HepG2 (cell line): ENCODE measurements around the gene MLLT10. TPM values are rescaled to one million over a fixed set of nuclear protein-coding genes. Genes with fewer than 3 reads are reported as not detected.

ENCODE experiments used
- AKNA ChIP-seq: sonication (generic); formaldehyde crosslinking; IDR thresholded peaks from 2 replicates; pipeline ENCODE4 v1.4.0; 2020; ENCODE audit warnings: missing genetic modification reagents, borderline replicate concordance
- ASH2L ChIP-seq: fragments of 300-600, 200-600 bp; sonication (generic); IDR thresholded peaks from 2 replicates; pipeline ENCODE4 v1.7.0; 2017; ENCODE audit warnings: low read depth, mild to moderate bottlenecking, moderate library complexity, mixed read lengths, low read length; ENCODE audit not compliant: insufficient read length
- ATF1 ChIP-seq: IDR thresholded peaks from 2 replicates; pipeline ENCODE4 v1.6.1; 2016; ENCODE audit warnings: mild to moderate bottlenecking, control low read depth
- DNMT1 ChIP-seq: sonication (generic); formaldehyde crosslinking; IDR thresholded peaks from 2 replicates; pipeline ENCODE4 v1.5.1; 2020; ENCODE audit warnings: mild to moderate bottlenecking, missing genetic modification reagents
- GABPA ChIP-seq, 2 experiments: IDR thresholded peaks; 2 replicates each; pipeline ENCODE4 v1.6.1; 2011 to 2016; ENCODE audit warnings: low read depth in 2 of 2, low read length in 1 of 2, missing biosample characterization in 1 of 2, missing genetic modification characterization in 1 of 2
- HES4 ChIP-seq: sonication (generic); formaldehyde crosslinking; IDR thresholded peaks from 2 replicates; pipeline ENCODE4 v1.9.0; 2021; ENCODE audit warnings: mild to moderate bottlenecking, missing genetic modification reagents, borderline replicate concordance
- HOXA9 ChIP-seq: sonication (generic); formaldehyde crosslinking; IDR thresholded peaks from 2 replicates; pipeline ENCODE4 v1.8.1; 2022; ENCODE audit warnings: missing genetic modification reagents, mild to moderate bottlenecking, moderate library complexity, borderline replicate concordance
- MAZ ChIP-seq, 2 experiments: sonication (generic) in 1 of 2; formaldehyde crosslinking in 1 of 2; IDR thresholded peaks; 2 replicates each; pipeline versions ENCODE4 v1.5.0 to v1.6.1; 2012 to 2020; ENCODE audit warnings: low read depth in 2 of 2, mild to moderate bottlenecking in 2 of 2, borderline replicate concordance in 1 of 2, improper control_type of control experiment in 1 of 2, low read length in 1 of 2, missing genetic modification reagents in 1 of 2, moderate library complexity in 1 of 2
- PHF21A ChIP-seq: sonication (generic); formaldehyde crosslinking; IDR thresholded peaks from 2 replicates; pipeline ENCODE4 v1.5.0; 2020; ENCODE audit warnings: mild to moderate bottlenecking, missing genetic modification reagents
- PRMT3 ChIP-seq: sonication (generic); formaldehyde crosslinking; IDR thresholded peaks from 2 replicates; pipeline ENCODE4 v1.8.1; 2022; ENCODE audit warnings: low read depth, mild to moderate bottlenecking, moderate library complexity, missing genetic modification reagents, borderline replicate concordance
- REPIN1 ChIP-seq: sonication (generic); formaldehyde crosslinking; IDR thresholded peaks from 2 replicates; pipeline ENCODE4 v1.8.0; 2022; ENCODE audit warnings: missing genetic modification reagents, low read depth, mild to moderate bottlenecking, borderline replicate concordance
- RFX1 ChIP-seq: fragments of 450-650 bp; IDR thresholded peaks from 2 replicates; pipeline ENCODE4 v1.6.1; 2017
- TBX2 ChIP-seq: sonication (generic); formaldehyde crosslinking; IDR thresholded peaks from 2 replicates; pipeline ENCODE4 v1.5.0; 2020; ENCODE audit warnings: missing genetic modification reagents, mild to moderate bottlenecking, borderline replicate concordance
- TEAD3 ChIP-seq: optimal IDR thresholded peaks from 2 replicates; pipeline ENCODE3; 2016; ENCODE audit warnings: borderline replicate concordance
- TRIM24 ChIP-seq: sonication (generic); formaldehyde crosslinking; IDR thresholded peaks from 2 replicates; pipeline ENCODE4 v1.8.0; 2022; ENCODE audit warnings: mild to moderate bottlenecking, missing genetic modification reagents
- ZNF432 ChIP-seq: sonication (generic); formaldehyde crosslinking; IDR thresholded peaks from 2 replicates; pipeline ENCODE4 v1.5.0; 2020; ENCODE audit warnings: missing genetic modification reagents, mild to moderate bottlenecking, borderline replicate concordance
- ZNF446 ChIP-seq: sonication (generic); formaldehyde crosslinking; IDR thresholded peaks from 2 replicates; pipeline ENCODE4 v1.5.0; 2020; ENCODE audit warnings: mild to moderate bottlenecking, missing genetic modification reagents
- ZNF570 ChIP-seq: sonication (generic); formaldehyde crosslinking; IDR thresholded peaks from 2 replicates; pipeline ENCODE4 v1.4.0; 2020; ENCODE audit warnings: mild to moderate bottlenecking, missing genetic modification reagents, borderline replicate concordance
- ZSCAN20 ChIP-seq: sonication (generic); formaldehyde crosslinking; IDR thresholded peaks from 2 replicates; pipeline ENCODE4 v1.4.0; 2020; ENCODE audit warnings: missing genetic modification reagents, mild to moderate bottlenecking, borderline replicate concordance
- polyA plus RNA-seq, 8 experiments: library from polyadenylated mRNA; depleted of rRNA in 3 of 8; stranded (reverse) in 7 of 8; unstranded in 1 of 8; fragments of >200 nt; fragmentation: Illumina TruSeq in 4 of 8; extraction: Trizol in 4 of 8; gene quantifications; 2 replicates each; pipeline versions ENCODE4 v1.2.1 to v1.2.3, GENCODE V29; 2011 to 2016; ENCODE audit warnings: low read depth in 4 of 8, missing spikeins in 1 of 8, mixed read lengths in 1 of 8; ENCODE audit not compliant: insufficient read depth in 1 of 8
- total RNA-seq, 5 experiments: library from RNA; depleted of rRNA; stranded (reverse); fragments of >200 nt; fragmentation: Illumina TruSeq; extraction: Trizol; gene quantifications; 2 replicates each; pipeline ENCODE4 v1.2.3, GENCODE V29; 2016; ENCODE audit warnings: low read depth in 1 of 5
- TF ChIP-seq, protein P1 (sequence below): sonication (generic); formaldehyde crosslinking; IDR thresholded peaks from 2 replicates; pipeline ENCODE4 v1.5.0; 2020; ENCODE audit warnings: mild to moderate bottlenecking, missing genetic modification reagents
- TF ChIP-seq, protein P2 (sequence below): sonication (generic); formaldehyde crosslinking; IDR thresholded peaks from 2 replicates; pipeline ENCODE4 v1.8.0; 2022; ENCODE audit warnings: missing genetic modification reagents, low read depth, mild to moderate bottlenecking, borderline replicate concordance

The MLLT10 gene
- total and polyA plus RNA-seq, 2 of the 13 experiments (the other 11 are each of a cell fraction or from before 2014, with no cell fraction given), result 51.3 to 84.1 TPM

DNA sequence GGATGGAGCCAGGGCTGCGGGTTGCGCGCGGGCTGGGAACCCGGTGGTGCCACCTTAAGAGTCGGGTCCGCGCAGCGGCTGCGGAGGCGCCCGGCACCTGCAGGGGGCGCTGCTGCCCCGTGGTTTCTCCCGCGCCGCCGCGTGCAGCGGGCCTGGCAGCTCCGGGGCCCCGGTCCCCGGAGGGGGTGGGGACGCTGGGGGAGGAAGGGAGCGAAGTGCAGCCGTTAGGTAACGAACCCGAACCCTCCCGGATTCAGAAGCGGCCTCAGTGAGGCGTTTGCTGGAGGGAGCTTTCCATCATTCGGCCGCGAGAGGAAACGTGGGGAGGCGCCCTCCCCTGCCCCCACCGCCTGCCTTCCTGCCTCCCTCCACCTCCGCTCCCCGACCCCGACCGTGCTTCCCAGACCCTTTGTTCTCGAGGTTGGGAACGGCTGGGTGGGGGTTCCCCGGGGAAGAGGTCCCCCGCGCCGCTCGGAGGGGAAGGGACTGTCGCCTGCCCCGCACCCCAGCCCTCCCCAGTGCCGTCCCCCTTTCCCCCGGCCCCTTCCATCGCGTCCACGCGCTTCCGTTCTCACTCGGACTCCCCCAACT lies 38.2 kb upstream of the MLLT10 start (continued):
- TF ChIP-seq GABPA (IDR thresholded peaks at IDR 0.05; ENCODE audit: low read depth, low read length) (no peak), GABPA (CRISPR knock-in tag; IDR thresholded peaks at IDR 0.05; ENCODE audit: low read depth) (0 out of 2 replicates have a peak, but pooled peaks have one; percentile 43), ZSCAN20 (CRISPR knock-in tag) (peak; percentile 85), ZNF570 (CRISPR knock-in tag) (no peak), PRMT3 (peak; percentile 96), TRIM24 (CRISPR knock-in tag) (no peak), REPIN1 (CRISPR knock-in tag) (peak; percentile 99), TBX2 (CRISPR knock-in tag) (peak; percentile 93), RFX1 (no peak), AKNA (CRISPR knock-in tag) (no peak), PHF21A (peak; percentile 98), TEAD3 (CRISPR knock-in tag) (peak; percentile 83), DNMT1 (CRISPR knock-in tag) (0 out of 2 replicates have a peak, but pooled peaks have one; percentile 78), ASH2L (peak; percentile 45), ATF1 (CRISPR knock-in tag) (no peak), ZNF432 (CRISPR knock-in tag) (no peak), HES4 (CRISPR knock-in tag) (peak; percentile 86; the same call in 1 of the 2 replicates), ZNF446 (no peak), HOXA9 (CRISPR knock-in tag) (peak; percentile 50; the same call in 1 of the 2 replicates), MAZ (IDR thresholded peaks at IDR 0.05; ENCODE audit: borderline replicate concordance, low read depth, low read length) (peak; percentile 97), MAZ (CRISPR knock-in tag; IDR thresholded peaks at IDR 0.05; ENCODE audit: low read depth) (peak; percentile 99)
- TF ChIP-seq, protein P1, sequence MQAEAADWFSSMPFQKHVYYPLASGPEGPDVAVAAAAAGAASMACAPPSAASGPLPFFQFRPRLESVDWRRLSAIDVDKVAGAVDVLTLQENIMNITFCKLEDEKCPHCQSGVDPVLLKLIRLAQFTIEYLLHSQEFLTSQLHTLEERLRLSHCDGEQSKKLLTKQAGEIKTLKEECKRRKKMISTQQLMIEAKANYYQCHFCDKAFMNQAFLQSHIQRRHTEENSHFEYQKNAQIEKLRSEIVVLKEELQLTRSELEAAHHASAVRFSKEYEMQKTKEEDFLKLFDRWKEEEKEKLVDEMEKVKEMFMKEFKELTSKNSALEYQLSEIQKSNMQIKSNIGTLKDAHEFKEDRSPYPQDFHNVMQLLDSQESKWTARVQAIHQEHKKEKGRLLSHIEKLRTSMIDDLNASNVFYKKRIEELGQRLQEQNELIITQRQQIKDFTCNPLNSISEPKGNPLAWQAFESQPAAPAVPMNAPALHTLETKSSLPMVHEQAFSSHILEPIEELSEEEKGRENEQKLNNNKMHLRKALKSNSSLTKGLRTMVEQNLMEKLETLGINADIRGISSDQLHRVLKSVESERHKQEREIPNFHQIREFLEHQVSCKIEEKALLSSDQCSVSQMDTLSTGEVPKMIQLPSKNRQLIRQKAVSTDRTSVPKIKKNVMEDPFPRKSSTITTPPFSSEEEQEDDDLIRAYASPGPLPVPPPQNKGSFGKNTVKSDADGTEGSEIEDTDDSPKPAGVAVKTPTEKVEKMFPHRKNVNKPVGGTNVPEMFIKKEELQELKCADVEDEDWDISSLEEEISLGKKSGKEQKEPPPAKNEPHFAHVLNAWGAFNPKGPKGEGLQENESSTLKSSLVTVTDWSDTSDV (CRISPR knock-in tag), result peak; percentile 42; the same call in 1 of the 2 replicates
- TF ChIP-seq, protein P2, sequence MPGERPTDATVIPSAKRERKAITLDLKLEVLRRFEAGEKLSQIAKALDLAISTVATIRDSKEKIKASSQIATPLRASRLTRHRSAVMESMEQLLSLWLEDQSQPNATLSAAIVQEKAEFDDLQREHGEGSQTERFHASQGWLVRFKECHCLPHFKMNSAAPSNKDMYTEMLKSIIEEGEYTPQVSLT (CRISPR knock-in tag), result 0 out of 2 replicates have a peak, but pooled peaks have one; percentile 92
